Ishikawa (cell line): ENCODE results near the gene ATP11A.

Experiments
- CEBPB ChIP-seq: IDR thresholded peaks from 2 replicates; pipeline ENCODE4 v1.6.1; 2012
- EGR1 ChIP-seq: IDR thresholded peaks from 2 replicates; pipeline ENCODE4 v1.6.1; 2012
- EP300 ChIP-seq: IDR thresholded peaks from 2 replicates; pipeline ENCODE4 v1.6.1; 2012; ENCODE audit warnings: borderline replicate concordance
- FOXM1 ChIP-seq: IDR thresholded peaks from 2 replicates; pipeline ENCODE4 v1.6.1; 2012; ENCODE audit warnings: low read depth, borderline replicate concordance
- NFIC ChIP-seq: IDR thresholded peaks from 2 replicates; pipeline ENCODE4 v1.6.1; 2012
- TAF1 ChIP-seq: IDR thresholded peaks from 2 replicates; pipeline ENCODE4 v1.6.1; 2012; ENCODE audit warnings: low read depth, mild to moderate bottlenecking
- TEAD4 ChIP-seq: IDR thresholded peaks from 2 replicates; pipeline ENCODE4 v1.6.1; 2012
- ZBTB7A ChIP-seq: IDR thresholded peaks from 2 replicates; pipeline ENCODE4 v1.6.1; 2012; ENCODE audit warnings: low read depth

DNA sequence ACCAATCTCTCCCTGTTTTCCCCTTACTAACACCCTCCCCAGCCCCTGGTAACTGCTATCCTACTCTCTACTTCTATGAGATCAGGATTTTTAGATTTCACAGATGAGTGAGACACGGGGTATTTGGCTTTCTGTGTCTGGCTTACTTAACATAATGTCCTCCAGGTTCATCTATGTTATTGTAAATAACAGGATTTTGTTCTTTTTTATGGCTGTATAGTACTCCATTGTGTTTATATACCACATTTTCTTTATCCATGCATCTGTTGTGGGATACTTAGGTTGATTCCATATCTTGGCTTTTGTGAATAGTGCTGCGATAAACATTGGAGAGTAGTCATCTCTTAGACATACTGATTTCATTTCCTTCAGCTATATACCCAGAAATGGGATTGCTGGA, 28.5 kb upstream of the ATP11A start:
- TF ChIP-seq FOXM1 (no peak), EP300 (no peak), TEAD4 (no peak), ZBTB7A (no peak), CEBPB (no peak), NFIC (no peak), TAF1 (no peak), EGR1 (no peak)
